AG20443 (cell line): Measurements from ENCODE around the gene PPM1H.
"Not testable (repeated sequence)": the region's sequence is repeated elsewhere in the genome, so short reads cannot be mapped to it uniquely, and the experiment has no call there.

Experiments
- DNase-seq: peaks from one replicate; pipeline ENCODE4 v3.0.0; 2012; ENCODE audit warnings: low spot score, mixed read lengths

PPM1H gene

DNA sequence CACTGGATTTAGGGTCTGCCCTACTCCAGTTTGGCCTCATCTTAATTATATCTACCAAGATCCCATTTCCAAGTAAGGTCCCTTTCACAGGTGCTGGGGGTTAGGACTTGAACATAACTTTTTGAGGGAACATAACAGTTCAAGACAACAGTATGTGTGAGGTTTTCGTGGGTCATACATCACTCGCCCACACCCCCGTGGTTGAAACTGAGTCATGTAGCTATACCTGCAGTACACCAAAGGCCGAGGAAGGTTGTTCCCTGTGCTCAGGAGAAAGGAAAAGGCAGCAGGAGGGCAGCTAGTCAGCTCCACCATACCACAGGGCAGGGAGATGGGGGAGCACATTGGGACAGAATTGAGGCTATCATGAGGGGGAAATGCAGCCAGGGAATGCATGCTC is 167.0 kb downstream of the PPM1H start:
- DNase-seq: no peak

GRCh38 chr12:62767496-62767895 is 167.5 kb downstream of the PPM1H start:
- peak; percentile 69 for DNase-seq

DNA sequence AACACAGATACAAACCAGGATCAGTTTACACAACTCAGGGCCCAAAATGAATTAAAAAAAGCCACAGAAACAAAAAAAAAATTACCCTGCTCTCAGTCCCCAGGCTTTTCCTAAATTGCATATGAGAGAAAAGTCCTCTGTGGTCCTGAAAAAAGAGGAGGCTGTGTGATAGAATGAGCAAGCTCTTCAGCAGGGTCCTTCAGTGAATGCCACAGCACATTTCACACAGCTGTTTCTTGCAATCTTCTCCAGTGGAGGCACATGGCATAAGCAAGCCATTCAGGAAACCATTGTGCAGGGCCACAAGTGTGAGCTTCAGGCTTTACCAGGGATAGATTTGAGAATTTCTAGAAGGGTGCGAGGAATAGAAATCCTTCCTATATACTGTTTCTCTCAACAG is 168.5 kb downstream of the PPM1H start:
- no peak for DNase-seq

- DNase-seq: peak; percentile 18
These were observed 170.9 kb downstream of the PPM1H start for GRCh38 chr12:62763861-62764645.

DNA sequence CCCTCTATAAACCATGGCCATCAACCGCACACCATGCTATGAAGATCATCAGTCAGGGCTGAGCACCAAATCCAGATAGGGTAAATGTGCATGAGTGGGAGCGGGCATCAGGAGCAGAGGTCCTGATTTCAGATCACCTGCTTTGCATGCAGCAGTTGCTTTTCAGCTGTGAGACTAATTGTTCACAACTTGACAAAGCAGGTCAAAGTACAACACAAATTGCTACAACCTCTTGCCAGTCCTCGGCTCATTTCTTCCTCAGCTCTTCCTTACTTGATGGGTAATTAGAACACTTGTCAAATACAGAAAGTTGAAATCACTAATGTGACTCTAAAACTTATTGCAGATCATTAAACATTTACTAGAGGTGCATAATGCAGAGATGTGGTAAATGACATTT is 171.6 kb downstream of the PPM1H start:
- DNase-seq: no peak

DNA sequence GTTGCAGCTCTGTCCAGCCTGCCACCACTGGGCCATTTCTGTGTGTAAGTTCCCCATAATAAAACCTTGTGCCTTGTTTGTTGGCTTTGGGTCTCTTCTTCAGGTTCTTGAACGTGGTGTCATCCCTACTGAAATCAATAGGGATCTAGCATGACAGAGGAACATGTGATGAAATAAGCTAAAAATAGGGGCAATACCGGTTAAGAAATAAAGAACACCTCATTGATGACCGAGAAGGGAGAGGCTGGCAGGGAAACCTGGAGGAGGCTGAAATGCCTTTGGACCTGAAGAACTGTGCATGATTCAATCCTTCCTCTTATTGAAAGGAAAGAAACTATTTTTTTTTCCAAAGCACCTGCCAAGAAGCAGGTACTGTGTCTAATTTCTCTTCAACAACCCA is 172.3 kb downstream of the PPM1H start:
- DNase-seq: no peak

- DNase-seq: peak; percentile 74
These were observed 173.3 kb downstream of the PPM1H start for GRCh38 chr12:62761658-62762057.

GRCh38 chr12:62760779-62761178 is 174.2 kb downstream of the PPM1H start:
- no peak for DNase-seq

DNA sequence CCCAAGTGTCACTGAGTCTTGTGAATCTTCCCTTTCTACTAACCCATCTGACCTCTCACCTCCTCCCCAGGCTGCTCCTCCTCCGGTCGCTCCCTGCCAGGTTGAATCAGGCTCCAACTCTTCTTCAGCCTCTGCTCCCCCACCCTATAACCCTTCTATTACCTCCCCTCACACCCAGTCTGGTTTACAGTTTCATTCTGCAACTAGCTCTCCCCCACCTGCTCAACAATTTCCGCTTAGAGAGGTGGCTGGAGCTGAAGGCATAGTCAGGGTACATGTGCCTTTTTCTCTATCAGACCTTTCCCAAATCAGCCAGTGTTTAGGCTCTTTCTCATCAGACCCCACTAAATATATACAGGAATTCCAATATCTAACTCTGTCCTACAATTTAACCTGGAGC is 174.6 kb downstream of the PPM1H start:
- DNase-seq: not testable (repeated sequence)

GRCh38 chr12:62758216-62758615 is 176.7 kb downstream of the PPM1H start:
- no peak for DNase-seq

GRCh38 chr12:62757048-62757447 is 177.9 kb downstream of the PPM1H start:
- DNase-seq: no peak

- no peak for DNase-seq
These were observed 180.2 kb downstream of the PPM1H start for GRCh38 chr12:62754706-62755105.

- DNase-seq: no peak
These were observed 183.2 kb downstream of the PPM1H start for GRCh38 chr12:62751810-62752155.

- no peak for DNase-seq
These were observed 183.8 kb downstream of the PPM1H start for GRCh38 chr12:62750941-62751809.

DNA sequence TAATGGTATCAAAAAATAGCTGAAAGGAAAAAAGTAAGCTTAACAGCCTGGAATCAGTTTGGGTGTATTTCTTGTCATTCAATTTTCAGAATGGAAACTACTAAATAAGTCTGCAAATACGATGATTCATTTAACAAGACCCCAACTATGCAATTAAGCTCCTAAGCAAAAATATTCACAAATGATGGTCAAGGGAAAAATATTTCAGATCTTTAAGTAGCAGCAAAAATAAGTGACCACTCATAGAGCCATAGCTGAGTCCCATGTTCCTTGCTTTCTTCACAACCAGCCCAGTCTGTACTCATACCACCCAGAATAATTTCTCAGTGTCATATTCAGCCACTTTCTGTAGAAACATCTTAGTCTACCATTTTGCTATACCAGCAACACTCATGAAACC is 185.4 kb downstream of the PPM1H start:
- DNase-seq: no peak

- DNase-seq: no peak
These were observed 185.9 kb downstream of the PPM1H start for GRCh38 chr12:62748941-62749468.

- DNase-seq: peak; percentile 33
These were observed 190.4 kb downstream of the PPM1H start for GRCh38 chr12:62744551-62744950.

DNA sequence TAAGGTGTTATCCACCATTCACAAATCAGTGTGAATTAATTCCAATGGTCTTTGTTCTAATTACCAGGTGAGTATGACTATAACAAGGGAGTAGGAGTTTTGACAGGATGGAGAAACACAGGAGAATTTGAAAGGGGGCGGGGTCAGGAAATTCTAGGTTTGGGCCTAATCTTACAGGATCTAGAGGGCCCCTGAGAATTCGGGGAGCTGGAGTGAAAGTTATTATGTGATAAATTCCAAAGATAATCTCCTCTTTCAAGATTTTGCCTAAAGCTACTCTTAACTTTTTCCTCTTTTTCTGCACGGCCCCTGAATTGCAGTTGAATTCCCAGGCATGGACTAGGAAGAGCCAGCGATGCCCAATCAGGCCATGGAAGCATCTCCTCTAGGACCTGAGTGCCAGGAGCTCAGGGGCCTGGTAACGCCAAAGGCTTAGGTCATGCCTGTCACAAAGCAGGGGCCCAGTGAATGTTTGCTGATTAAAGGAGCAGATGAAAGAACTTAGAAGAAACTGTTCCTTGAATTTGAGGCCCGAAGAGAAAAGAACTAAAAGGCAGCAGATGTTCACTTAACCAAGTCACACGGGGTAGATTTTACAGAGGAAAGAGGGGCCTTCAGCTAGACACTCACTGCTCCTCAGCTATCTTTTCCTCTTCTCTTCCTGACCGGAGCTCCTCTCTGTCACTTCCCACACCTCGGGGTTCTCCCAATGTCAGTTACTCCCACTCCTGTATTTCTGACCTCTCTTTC is 195.5 kb downstream of the PPM1H start:
- DNase-seq: no peak

DNA sequence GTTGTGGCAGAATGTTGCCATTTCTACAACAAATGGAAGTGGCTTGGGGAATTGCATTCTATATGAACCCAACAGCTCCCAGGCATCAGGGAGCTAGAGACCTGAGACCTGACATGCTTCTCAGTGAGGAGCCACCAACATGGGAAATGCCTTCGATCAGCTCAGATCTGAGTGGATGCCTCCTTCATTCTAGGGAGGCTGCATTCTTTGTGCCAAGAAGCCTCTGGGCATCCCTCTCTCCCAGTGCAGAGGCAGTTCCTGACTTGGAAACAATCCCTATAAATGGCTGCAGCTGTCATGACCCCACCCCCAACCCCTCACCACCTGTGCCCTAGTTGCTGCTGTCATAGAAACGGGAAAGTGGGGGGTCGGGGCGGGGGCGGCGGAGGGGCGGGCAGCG is 196.3 kb downstream of the PPM1H start:
- no peak for DNase-seq

DNA sequence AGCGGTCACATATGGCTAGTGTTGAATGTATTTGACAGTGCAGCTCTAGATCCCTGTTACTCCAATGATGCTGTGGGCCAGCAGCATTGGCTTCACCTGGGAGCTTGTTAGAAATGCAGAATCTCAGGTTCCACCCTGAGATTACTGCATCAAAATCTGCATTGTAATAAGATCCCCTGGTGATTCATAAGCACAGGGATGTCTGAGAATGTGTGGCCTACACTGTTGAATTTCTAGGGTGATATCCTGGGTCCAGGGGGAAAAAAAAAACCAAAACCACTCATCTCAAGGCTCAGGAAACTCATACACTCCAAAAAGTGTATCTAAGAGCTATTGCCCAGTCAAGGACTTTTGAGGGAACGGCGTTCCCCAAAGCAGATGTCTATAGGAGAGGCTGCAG is 196.8 kb downstream of the PPM1H start:
- no peak for DNase-seq

- DNase-seq: no peak
These were observed 197.3 kb downstream of the PPM1H start for GRCh38 chr12:62737615-62738014.

GRCh38 chr12:62737188-62737587 is 197.8 kb downstream of the PPM1H start:
- no peak for DNase-seq
